BE2C (cell line): ENCODE measurements around the gene CACNG1.
"Not testable (repeated sequence)": the region's sequence is repeated elsewhere in the genome, so short reads cannot be mapped to it uniquely, and the experiment has no call there.

ENCODE experiments used
- DNase-seq: peaks from one replicate; pipeline ENCODE4 v3.0.0-alpha.2; 2020
- H3K27me3 ChIP-seq: fragments of 250-450 bp; sonication (Bioruptor Pico); 2 replicates; pipeline ENCODE4 v1.5.1; 2020; ENCODE audit warnings: mild to moderate bottlenecking
- H3K36me3 ChIP-seq: fragments of 250-450 bp; sonication (Bioruptor Pico); 2 replicates; pipeline ENCODE4 v1.5.1; 2020; ENCODE audit warnings: mild to moderate bottlenecking
- H3K4me1 ChIP-seq: fragments of 250-450 bp; sonication (Bioruptor Pico); 2 replicates; pipeline ENCODE4 v1.5.1; 2020
- H3K4me3 ChIP-seq: 2 replicates; pipeline ENCODE4 v1.5.1; 2011; ENCODE audit warnings: low read depth, low read length
- H3K9me3 ChIP-seq: fragments of 250-450 bp; sonication (Bioruptor Pico); 2 replicates; pipeline ENCODE4 v1.5.1; 2020
- TF ChIP-seq, protein P1 (sequence below): IDR thresholded peaks from 2 replicates; pipeline ENCODE4 v1.5.1; 2012; ENCODE audit warnings: mild to moderate bottlenecking, low read depth, low read length

Gene CACNG1

DNA sequence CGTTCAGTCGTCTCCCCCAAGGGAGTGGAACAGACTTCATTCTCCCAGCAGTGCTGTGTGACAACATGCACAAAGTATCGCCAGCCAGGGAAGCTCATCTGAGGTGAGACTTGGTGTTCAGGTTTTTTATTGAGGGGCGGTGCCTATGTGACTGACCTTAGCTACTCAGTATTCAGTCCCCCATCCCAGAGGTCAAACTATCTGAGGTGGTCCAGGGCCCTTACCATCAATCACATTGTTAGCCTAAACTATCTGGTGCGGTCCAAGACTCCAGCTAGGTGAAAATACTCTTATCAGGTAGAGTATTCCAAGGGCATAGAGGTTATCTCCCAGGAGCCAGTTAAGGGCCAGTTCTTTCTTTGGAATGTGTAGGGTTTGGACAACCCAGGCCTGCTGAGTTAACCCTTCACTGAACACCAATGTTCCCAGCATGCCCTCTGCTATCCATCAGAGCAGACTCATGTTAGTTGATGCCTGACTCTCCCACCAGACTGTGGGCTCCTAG lies 5.4 kb upstream of the CACNG1 start:
- Histone ChIP-seq H3K9me3 (peaks cover 3% of the 10 kb centered on the region; the same call in 1 of the 2 replicates), H3K27me3 (no peaks in the 10 kb centered on the region), H3K4me1 (peaks cover 7% of the 10 kb centered on the region), H3K4me3 (no peak overlapping the region), H3K36me3 (no peaks in the 10 kb centered on the region)
- TF ChIP-seq, protein P1, sequence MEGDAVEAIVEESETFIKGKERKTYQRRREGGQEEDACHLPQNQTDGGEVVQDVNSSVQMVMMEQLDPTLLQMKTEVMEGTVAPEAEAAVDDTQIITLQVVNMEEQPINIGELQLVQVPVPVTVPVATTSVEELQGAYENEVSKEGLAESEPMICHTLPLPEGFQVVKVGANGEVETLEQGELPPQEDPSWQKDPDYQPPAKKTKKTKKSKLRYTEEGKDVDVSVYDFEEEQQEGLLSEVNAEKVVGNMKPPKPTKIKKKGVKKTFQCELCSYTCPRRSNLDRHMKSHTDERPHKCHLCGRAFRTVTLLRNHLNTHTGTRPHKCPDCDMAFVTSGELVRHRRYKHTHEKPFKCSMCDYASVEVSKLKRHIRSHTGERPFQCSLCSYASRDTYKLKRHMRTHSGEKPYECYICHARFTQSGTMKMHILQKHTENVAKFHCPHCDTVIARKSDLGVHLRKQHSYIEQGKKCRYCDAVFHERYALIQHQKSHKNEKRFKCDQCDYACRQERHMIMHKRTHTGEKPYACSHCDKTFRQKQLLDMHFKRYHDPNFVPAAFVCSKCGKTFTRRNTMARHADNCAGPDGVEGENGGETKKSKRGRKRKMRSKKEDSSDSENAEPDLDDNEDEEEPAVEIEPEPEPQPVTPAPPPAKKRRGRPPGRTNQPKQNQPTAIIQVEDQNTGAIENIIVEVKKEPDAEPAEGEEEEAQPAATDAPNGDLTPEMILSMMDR: no peak
- no peak for DNase-seq

DNA sequence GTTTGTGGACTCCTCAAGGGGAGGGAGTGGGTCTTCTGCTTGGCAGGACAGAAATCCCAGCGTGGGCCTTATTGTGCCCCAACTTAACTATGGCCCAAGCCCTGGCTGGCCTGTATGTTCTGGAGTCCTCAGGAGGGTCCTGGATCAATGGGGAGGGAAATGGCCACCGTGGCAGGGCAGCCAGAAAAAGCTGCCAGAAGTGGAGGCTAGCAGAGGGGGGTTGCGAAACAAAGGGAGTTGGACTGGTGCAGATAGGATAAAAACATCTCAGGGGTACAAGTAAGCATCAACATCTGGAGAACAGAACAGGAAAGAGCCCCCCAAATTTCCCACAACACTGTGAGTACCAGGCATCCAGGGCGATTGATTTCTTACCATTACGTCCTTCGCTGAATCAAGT lies 3.7 kb upstream of the CACNG1 start:
- no peak overlapping the region for H3K4me3 ChIP-seq
- H3K36me3 ChIP-seq: no peaks in the 10 kb centered on the region
- no peaks in the 10 kb centered on the region for H3K27me3 ChIP-seq
- H3K4me1 ChIP-seq: peaks cover under 1% of the 10 kb centered on the region
- peaks cover 3% of the 10 kb centered on the region; the same call in 1 of the 2 replicates for H3K9me3 ChIP-seq
- TF ChIP-seq, protein P1: no peak
- no peak for DNase-seq

DNA sequence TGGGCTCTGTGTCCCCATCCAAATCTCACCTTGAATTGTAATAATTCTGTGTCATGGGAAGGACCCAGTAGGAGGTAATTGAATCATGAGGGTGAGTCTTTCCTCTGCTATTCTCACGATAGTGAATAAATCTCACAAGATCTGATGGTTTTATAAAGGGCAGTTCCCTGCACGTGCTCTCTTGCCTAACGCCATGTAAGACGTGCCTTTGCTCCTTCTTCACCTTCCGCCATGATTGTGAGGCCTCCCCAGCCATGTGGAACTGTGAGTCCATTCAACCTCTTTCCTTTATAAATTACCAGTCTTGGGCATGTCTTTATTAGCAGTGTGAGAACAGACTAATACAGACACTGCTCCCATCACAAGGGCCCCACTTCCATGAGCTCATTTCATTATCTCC lies 3.2 kb upstream of the CACNG1 start:
- not testable (repeated sequence) for H3K4me3 ChIP-seq, H3K36me3 ChIP-seq, H3K27me3 ChIP-seq, H3K4me1 ChIP-seq, H3K9me3 ChIP-seq, DNase-seq

DNA sequence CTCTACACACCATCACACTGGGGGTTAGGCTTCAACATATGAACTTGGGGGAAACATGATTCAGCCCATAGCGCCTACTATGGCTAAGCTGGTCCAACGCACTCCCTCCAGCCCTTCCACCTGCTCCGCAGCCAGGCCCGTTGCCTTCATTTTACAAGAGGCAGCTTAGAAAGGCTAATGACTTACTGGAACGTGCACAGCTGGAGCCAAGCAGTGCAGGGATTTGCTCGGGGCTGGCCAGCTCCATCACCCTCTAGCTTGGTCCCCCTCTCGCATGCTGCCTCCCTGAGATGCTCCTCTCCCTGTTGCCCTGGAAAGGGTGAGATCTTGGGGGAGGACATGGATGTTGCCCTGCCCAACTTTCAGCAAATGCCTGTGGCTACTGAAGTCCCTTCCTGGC lies 2.8 kb upstream of the CACNG1 start:
- no peaks in the 10 kb centered on the region for H3K4me1 ChIP-seq

DNA sequence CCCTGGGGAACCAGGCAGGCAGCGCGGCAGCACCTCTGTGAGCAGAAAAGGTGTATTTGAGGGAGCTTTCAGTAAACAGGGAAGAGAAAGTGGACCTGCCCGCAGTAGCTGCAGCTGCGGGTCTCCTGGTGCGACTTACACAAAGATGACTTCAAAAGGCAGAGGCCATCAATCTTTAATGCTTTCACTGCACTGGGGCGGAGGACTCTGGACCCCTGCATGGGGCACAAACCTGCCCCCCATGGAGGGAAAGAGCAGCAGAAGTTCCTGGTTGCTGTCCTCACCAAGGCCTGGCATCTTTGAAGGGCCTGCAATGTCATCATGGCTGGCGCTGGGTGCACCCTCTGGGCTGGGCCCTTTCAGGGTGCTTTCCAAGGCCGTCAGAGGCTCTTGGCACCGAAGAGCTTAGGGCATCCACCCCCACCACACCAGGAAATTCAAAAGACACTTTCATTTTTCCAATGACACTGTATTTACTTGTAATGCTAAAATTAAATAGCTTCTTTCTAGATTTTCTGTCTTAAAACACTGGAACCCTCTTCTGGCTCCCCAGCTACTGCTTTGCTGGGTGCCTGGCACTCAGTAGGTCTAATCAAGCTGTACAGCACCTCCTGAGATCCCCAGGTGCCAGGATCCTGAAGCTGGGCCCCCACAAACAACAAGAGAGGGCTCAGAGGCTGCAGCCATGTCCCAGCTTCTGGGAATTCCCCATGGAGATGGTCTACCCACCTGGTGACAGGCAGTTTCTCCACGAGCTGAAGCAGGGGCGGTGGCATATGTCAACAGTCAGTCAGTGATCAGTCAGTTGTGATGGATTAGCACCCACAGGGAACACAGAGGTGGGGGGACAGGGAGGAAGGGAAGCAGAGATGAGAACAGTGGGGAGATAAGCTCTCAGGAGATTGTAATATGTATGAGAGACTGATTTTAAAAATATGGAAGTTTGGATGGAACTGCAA lies 2.1 kb upstream of the CACNG1 start:
- DNase-seq: no peak
- peaks cover under 1% of the 10 kb centered on the region for H3K4me1 ChIP-seq
- TF ChIP-seq, protein P1: no peak
- no peak overlapping the region for H3K4me3 ChIP-seq
- H3K27me3 ChIP-seq: no peaks in the 10 kb centered on the region
- H3K9me3 ChIP-seq: peaks cover 3% of the 10 kb centered on the region; the same call in 1 of the 2 replicates
- no peaks in the 10 kb centered on the region for H3K36me3 ChIP-seq

More for the DNA sequence above, 2.8 kb upstream of the CACNG1 start:
- peaks cover 3% of the 10 kb centered on the region; the same call in 1 of the 2 replicates for H3K9me3 ChIP-seq
- no peak for DNase-seq
- TF ChIP-seq, protein P1: no peak
- no peaks in the 10 kb centered on the region for H3K36me3 ChIP-seq
- H3K27me3 ChIP-seq: no peaks in the 10 kb centered on the region
- H3K4me3 ChIP-seq: no peak overlapping the region

DNA sequence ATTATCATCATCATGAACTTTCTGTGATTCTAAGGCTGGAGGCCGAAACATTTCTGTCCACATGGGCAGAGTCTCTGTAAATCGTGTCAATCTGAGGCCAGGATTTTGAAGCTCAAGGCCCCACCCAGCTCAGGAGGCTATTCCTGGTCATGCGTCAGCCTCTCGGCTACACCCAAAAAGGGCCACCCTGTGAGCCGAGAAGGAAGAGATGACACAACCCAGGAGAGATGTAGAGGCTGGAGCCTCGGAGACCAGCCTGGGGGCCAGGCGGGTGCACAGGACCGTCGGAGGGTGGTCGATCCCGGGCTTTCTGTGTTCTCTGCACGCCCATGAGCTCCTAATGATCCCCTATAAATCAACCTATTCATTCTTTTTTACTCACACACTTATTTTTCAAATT lies 1.1 kb upstream of the CACNG1 start:
- Histone ChIP-seq H3K4me1 (peaks cover 4% of the 10 kb centered on the region), H3K36me3 (no peaks in the 10 kb centered on the region), H3K27me3 (no peaks in the 10 kb centered on the region), H3K9me3 (peaks cover 6% of the 10 kb centered on the region), H3K4me3 (no peak overlapping the region)
- DNase-seq: no peak
- TF ChIP-seq, protein P1: no peak
